Upper lobe of left lung (tissue), 6 donors: ENCODE results near the gene RPS6KB1. TPM values are rescaled to one million over a fixed set of nuclear protein-coding genes. Genes with fewer than 3 reads are reported as not detected.
"Not testable (repeated sequence)": the region's sequence is repeated elsewhere in the genome, so short reads cannot be mapped to it uniquely, and the experiment has no call there.

Source experiments
- ATAC-seq, 2 donors: fragments of 200-7000 bp; cut with Tn5 transposase; one replicate each; pipeline ENCODE4 v1.9.1; 2022; ENCODE audit warnings: mild to moderate bottlenecking in 2 of 2, moderate library complexity in 2 of 2; ENCODE audit not compliant: low FRiP score in 2 of 2
- DNase-seq, 2 donors: peaks; one replicate each; pipeline ENCODE4 v3.0.0-alpha.2; 2019 to 2020
- H3K27ac ChIP-seq, 4 donors: fragments of 200-600 bp; sonication (generic); one replicate each; pipeline ENCODE4 v1.5.1; 2016 to 2019
- H3K27me3 ChIP-seq, 4 donors: fragments of 200-600 bp; sonication (generic); one replicate each; pipeline ENCODE4 v1.5.1; 2017 to 2019
- H3K36me3 ChIP-seq, 4 donors: fragments of 200-600 bp; sonication (generic); one replicate each; pipeline ENCODE4 v1.5.1; 2016 to 2019
- H3K4me1 ChIP-seq, 4 donors: fragments of 200-600 bp; sonication (generic); one replicate each; pipeline ENCODE4 v1.5.1; 2018 to 2019
- H3K4me3 ChIP-seq, 4 donors: fragments of 200-600 bp; sonication (generic); one replicate each; pipeline ENCODE4 v1.5.1; 2017 to 2019; ENCODE audit warnings: mild to moderate bottlenecking in 2 of 4, moderate library complexity in 1 of 4
- H3K9me3 ChIP-seq, 4 donors: fragments of 200-600 bp; sonication (generic); one replicate each; pipeline ENCODE4 v1.5.1; 2018 to 2019
- CTCF ChIP-seq, 6 experiments: fragments of 450-650 bp in 4 of 6; fragments of 200-600 bp in 2 of 6; sonication (generic) in 2 of 6; IDR thresholded peaks; one replicate each; pipeline ENCODE4 v1.5.1; 2016 to 2019; ENCODE audit warnings: antibody characterized with exemption in 6 of 6
- EP300 ChIP-seq, 4 donors: sonication (generic); formaldehyde crosslinking; IDR thresholded peaks; one replicate each; pipeline ENCODE4 v1.5.1; 2017; ENCODE audit warnings: antibody characterized with exemption in 4 of 4, control low read depth in 2 of 4
- POLR2A ChIP-seq, 4 donors: fragments of 450-650 bp; IDR thresholded peaks; one replicate each; pipeline ENCODE4 v1.5.1; 2016 to 2017; ENCODE audit warnings: antibody characterized with exemption in 4 of 4, mild to moderate bottlenecking in 2 of 4
- POLR2AphosphoS5 ChIP-seq, 2 donors: sonication (generic); formaldehyde crosslinking; IDR thresholded peaks; one replicate each; pipeline ENCODE4 v1.5.1; 2017; ENCODE audit warnings: antibody characterized with exemption in 2 of 2
- WGBS, 2 donors: methylation state at CpG; one replicate each; pipeline ENCODE4 v1.1.5; 2017 to 2018; 5-methylcytosine and 5-hydroxymethylcytosine counted together
- total RNA-seq, 6 donors: library from RNA; depleted of rRNA in 4 of 6; stranded (reverse); fragments of >200 nt in 4 of 6; gene quantifications; one replicate each; pipeline versions ENCODE4 v1.1.0 to v1.2.1, GENCODE V29; 2016 to 2021
- donor health status: DM: no; HTN: no; CAD: no; lungs with moderate emphysema.
- donor health status: DM: no; HTN: yes; CAD: no; lungs with severe emphysema.

RPS6KB1 gene
- total RNA-seq, 6 donors from 2014 or later = 13.1 to 60.8 (median 30.3) TPM

DNA sequence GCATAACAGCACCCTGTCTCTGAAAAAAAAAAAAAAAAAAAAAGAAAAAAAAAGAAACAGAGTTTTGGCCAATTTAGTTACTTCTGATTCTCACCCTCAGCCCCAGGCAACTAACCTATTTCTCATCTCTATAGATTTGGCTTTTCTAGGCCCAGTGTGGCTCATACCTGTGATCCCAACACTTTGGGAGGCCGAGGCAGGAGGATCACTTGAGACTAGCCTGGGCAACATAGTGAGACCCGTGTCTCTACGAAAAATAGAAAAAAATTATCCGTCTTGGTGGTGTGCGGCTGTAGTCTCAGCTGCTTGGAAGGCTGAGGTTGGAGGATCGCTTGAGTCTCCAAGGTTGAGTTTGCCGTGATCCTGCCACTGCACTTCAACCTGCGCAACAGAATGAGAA is 8.7 kb downstream of the RPS6KB1 start:
- Histone ChIP-seq H3K36me3 (no peaks in the 10 kb centered on the region), H3K9me3 (no peaks in the 10 kb centered on the region), H3K4me3 (no peak overlapping the region), H3K4me1 (peaks cover 0 to 13% (median 1%) of the 10 kb centered on the region in 4 donors), H3K27ac (no peak overlapping the region), H3K27me3 (no peaks in the 10 kb centered on the region)
- no peak for ATAC-seq
- no peak for TF ChIP-seq EP300 (IDR thresholded peaks at IDR 0.05)
- no peak for TF ChIP-seq POLR2A (IDR thresholded peaks at IDR 0.05)
- no peak for TF ChIP-seq POLR2AphosphoS5 (IDR thresholded peaks at IDR 0.05)
- TF ChIP-seq CTCF (IDR thresholded peaks at IDR 0.05) = no peak
- 97 to 98% methylated on average over 8 of the region's 8 CpGs for WGBS, 2 donors
- DNase-seq = no peak

GRCh38 chr17:59903455-59903854 is 10.5 kb downstream of the RPS6KB1 start:
- no peak overlapping the region for H3K4me3 ChIP-seq
- H3K36me3 ChIP-seq = no peaks in the 10 kb centered on the region
- H3K27me3 ChIP-seq = no peaks in the 10 kb centered on the region
- no peak for TF ChIP-seq CTCF (IDR thresholded peaks at IDR 0.05)
- TF ChIP-seq POLR2A (IDR thresholded peaks at IDR 0.05) = no peak
- TF ChIP-seq EP300 (IDR thresholded peaks at IDR 0.05) = no peak
- TF ChIP-seq POLR2AphosphoS5 (IDR thresholded peaks at IDR 0.05) = no peak
- no peak for DNase-seq
- 85 to 92% methylated on average over 2 of the region's 2 CpGs for WGBS, 2 donors
- ATAC-seq = no peak
- H3K27ac ChIP-seq = no peak overlapping the region
- no peaks in the 10 kb centered on the region for H3K9me3 ChIP-seq
- peaks cover 0 to 11% (median 1%) of the 10 kb centered on the region in 4 donors for H3K4me1 ChIP-seq

DNA sequence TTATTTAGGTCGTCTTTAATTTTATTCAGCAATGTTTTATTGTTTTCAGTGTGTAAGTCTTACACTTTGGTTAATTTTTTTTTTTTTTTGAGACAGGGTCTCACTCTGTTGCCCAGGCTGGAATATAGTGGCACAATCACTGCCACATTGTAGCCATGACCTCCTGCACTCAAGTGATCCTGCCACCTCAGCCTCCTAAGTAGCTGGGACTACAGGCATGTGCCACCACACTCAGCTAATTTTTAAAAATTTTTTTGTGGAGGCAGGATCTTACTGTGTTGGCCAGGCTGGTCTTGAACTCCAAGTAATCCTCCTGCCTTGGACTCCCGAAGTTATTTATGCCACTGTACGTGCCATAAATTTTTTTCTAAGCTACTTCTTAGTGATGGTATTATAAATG is 14.5 kb downstream of the RPS6KB1 start:
- TF ChIP-seq POLR2AphosphoS5 (IDR thresholded peaks at IDR 0.05) = no peak
- Histone ChIP-seq H3K4me1 (no peaks in the 10 kb centered on the region), H3K27me3 (no peaks in the 10 kb centered on the region), H3K27ac (no peak overlapping the region), H3K9me3 (no peaks in the 10 kb centered on the region), H3K36me3 (peaks cover 0 to 14% (median 6%) of the 10 kb centered on the region in 4 donors), H3K4me3 (no peak overlapping the region)
- ATAC-seq = no peak
- 94 to 97% methylated on average over 3 of the region's 3 CpGs for WGBS, 2 donors
- DNase-seq = no peak

DNA sequence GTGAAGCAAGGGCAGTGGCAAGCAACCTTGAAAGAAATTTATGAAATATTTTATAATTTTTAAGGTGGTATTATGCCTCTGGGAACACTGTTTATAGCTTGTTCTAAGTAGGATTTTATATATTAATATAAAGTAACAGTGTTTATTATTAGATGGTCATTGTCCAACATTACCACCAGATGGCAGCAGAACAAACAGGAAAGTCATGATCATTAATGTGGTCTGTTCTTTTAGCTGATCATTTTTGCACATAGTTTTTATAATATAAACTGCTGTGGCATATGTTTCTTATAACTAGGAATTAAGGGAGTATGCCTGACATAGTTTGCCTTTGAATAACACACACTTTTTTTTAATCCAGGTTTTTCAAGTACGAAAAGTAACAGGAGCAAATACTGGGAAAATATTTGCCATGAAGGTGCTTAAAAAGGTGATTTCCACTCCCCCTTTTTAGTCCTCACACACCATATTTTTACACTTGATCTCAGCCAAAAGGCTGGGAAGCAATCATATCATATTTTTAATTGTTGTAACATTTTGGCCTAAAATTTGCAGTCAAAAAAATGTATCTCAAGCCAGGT is 21.4 kb downstream of the RPS6KB1 start:
- no peaks in the 10 kb centered on the region for H3K27me3 ChIP-seq
- no peaks in the 10 kb centered on the region for H3K9me3 ChIP-seq
- DNase-seq (no peak), ATAC-seq (peak in 1 of 2 donors; percentile 62)
- no peak overlapping the region for H3K4me3 ChIP-seq
- peaks cover 7 to 77% (median 39%) of the 10 kb centered on the region in 4 donors for H3K36me3 ChIP-seq
- peaks cover 0 to 11% (median 6%) of the 10 kb centered on the region in 4 donors for H3K4me1 ChIP-seq
- 67 to 71% methylated on average over 1 of the region's 1 CpG for WGBS, 2 donors
- TF ChIP-seq EP300 (IDR thresholded peaks at IDR 0.05) = no peak
- TF ChIP-seq CTCF (IDR thresholded peaks at IDR 0.05) = peak in 5 of 6 experiments; percentile 50 to 54 (median 51)
- no peak for TF ChIP-seq POLR2A (IDR thresholded peaks at IDR 0.05)
- no peak for TF ChIP-seq POLR2AphosphoS5 (IDR thresholded peaks at IDR 0.05)
- no peak overlapping the region for H3K27ac ChIP-seq

- TF ChIP-seq CTCF (IDR thresholded peaks at IDR 0.05) = no peak
- no peak for TF ChIP-seq POLR2A (IDR thresholded peaks at IDR 0.05)
- no peak for TF ChIP-seq EP300 (IDR thresholded peaks at IDR 0.05)
- no peak for TF ChIP-seq POLR2AphosphoS5 (IDR thresholded peaks at IDR 0.05)
- DNase-seq (no peak), ATAC-seq (no peak)
- no peaks in the 10 kb centered on the region for H3K27me3 ChIP-seq
- peaks cover 7 to 91% (median 43%) of the 10 kb centered on the region in 4 donors for H3K36me3 ChIP-seq
- H3K4me1 ChIP-seq = peaks cover 0 to 11% (median 6%) of the 10 kb centered on the region in 4 donors
- no peaks in the 10 kb centered on the region for H3K9me3 ChIP-seq
- H3K4me3 ChIP-seq = no peak overlapping the region
- H3K27ac ChIP-seq = no peak overlapping the region
Measured at GRCh38 chr17:59916446-59916845, 23.5 kb downstream of the RPS6KB1 start.

- DNase-seq, H3K27ac ChIP-seq, H3K27me3 ChIP-seq, H3K9me3 ChIP-seq, ATAC-seq, H3K4me1 ChIP-seq, H3K4me3 ChIP-seq: not testable (repeated sequence)
- WGBS, 2 donors = 98% methylated on average over 5 of the region's 5 CpGs
- H3K36me3 ChIP-seq = peaks cover 0 to 95% (median 40%) of the 10 kb centered on the region in 4 donors
Measured at GRCh38 chr17:59920637-59921036, 27.7 kb downstream of the RPS6KB1 start.

- not testable (repeated sequence) for DNase-seq, H3K27ac ChIP-seq, ATAC-seq, H3K27me3 ChIP-seq, H3K4me1 ChIP-seq, H3K9me3 ChIP-seq, H3K4me3 ChIP-seq
- H3K36me3 ChIP-seq = peaks cover 48 to 100% (median 66%) of the 10 kb centered on the region in 4 donors
- 94 to 100% methylated on average over 2 of the region's 2 CpGs for WGBS, 2 donors
Measured at GRCh38 chr17:59930121-59930520, 37.2 kb downstream of the RPS6KB1 start.

GRCh38 chr17:59930768-59931167 is 37.8 kb downstream of the RPS6KB1 start:
- H3K36me3 ChIP-seq = peaks cover 54 to 100% (median 69%) of the 10 kb centered on the region in 4 donors
- not testable (repeated sequence) for H3K27me3 ChIP-seq, H3K27ac ChIP-seq, H3K4me1 ChIP-seq, H3K9me3 ChIP-seq, H3K4me3 ChIP-seq
- ATAC-seq (peak in 1 of 2 donors; percentile 91), DNase-seq (peak in 1 of 2 donors; percentile 22)
- 25 to 54% methylated on average over 3 of the region's 3 CpGs for WGBS, 2 donors
